Fibroblast of peridontal ligament (primary cell): ENCODE data around the gene ADH4.
"Not testable (repeated sequence)": the region's sequence is repeated elsewhere in the genome, so short reads cannot be mapped to it uniquely, and the experiment has no call there.

Source experiments
- DNase-seq: peaks from one replicate; pipeline ENCODE4 v3.0.0-alpha.2; 2010; ENCODE audit errors: extremely low read depth

Gene ADH4

DNA sequence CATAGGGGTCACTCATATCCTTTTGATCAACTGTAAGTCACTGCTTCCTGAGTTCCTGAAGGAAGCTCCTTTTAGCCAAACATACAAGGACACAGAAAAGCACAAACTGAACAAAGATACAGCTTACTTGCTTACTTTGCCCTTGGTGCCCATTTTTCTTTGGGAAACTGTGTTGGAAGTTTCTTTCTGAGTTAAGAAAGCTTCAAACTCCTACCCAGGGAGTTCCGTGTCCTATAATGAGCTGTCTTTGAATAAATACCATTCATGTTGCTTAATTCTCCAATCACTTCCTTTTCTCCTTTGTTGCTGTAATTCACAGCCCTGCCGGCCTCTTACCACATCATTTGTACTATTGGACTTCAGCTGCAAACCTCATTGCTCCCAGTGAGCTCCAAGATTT lies at the start of gene ADH4:
ADH4 (minus strand) TSS at position 228 of the 400 bp plus-strand sequence; CDS start at position 153, 75 bp downstream.
- peak; percentile 26 for DNase-seq

DNA sequence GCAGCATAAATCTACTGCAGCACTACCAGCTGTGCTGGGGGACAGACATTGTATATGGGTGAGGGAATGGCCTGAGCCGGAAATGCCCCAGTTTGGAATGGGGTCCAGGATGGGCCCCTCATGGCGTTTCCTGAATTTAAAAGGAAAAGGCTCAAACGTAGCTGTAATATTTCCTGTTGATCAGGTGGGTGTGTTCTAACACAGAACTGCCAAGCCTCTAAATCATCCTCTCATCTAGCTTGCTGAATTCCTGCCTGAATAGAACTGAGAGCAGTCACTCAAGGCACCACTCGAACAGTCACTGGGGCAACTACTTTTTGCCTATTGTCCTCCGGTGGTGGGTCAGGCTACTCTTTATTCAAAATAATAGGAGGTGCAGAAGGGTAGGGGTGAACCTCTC lies 46.2 kb upstream of the ADH4 start:
- no peak for DNase-seq

DNA sequence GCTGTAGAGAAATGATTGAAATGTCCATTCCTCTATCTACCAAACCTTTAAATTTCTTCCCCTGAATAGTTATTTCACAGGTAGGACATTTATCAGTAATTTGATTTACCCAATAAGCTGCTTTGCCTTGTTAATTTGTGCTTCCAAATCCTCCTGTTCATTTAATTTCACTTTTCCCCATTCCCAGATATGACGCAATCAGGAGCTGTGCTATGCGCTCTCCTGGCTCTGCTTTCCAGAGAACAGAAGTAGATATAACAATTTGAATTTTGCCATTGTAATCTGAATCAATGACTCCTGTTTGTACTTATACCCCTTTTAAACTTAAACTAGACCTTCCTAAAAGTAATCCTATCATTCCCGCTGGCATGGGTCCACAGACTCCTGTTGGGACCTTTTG lies 45.8 kb upstream of the ADH4 start:
- not testable (repeated sequence) for DNase-seq

DNA sequence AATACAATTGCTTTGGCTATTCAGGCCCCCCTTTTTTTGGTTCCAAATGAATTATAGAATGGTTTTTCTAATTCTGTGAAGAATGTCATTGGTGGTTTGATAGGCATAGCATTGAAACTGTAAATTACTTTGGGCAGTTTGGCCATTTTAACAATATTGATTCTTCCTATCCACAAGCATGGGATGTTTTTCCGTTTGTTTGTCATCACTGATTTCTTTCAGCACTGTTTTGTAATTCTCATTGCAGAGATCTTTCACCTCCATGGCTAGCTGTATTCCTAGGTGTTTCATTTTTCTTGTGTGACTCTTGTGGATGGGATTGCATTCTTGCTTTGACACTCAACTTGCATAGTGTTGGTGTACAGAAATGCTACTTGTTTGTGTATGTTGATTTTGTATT lies 41.9 kb upstream of the ADH4 start:
- no peak for DNase-seq

- no peak for DNase-seq
These were observed 41.5 kb upstream of the ADH4 start for GRCh38 chr4:99185581-99185980.

GRCh38 chr4:99180382-99181070 lies 36.4 kb upstream of the ADH4 start:
- peak; percentile 77 for DNase-seq

DNA sequence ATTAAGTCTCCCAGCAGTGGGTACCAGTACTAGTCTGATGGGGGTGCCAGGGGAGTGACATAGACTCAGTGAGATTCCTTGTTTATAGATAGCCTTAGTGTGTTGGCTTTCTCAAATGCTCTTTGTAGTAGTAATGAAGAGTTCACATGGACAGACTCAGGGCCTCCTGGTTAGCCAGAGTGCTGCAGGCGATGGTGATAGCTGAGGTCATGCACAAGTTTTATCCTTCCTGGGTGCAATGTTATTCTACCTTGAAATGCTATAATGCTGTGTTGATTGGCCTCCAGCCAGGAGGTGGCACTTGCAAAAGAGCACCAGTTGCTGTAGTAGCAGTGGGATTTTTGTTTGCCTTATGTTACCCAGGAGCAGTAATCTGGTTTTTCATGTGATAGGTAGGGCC lies 35.5 kb upstream of the ADH4 start:
- DNase-seq = no peak

- DNase-seq = no peak
These were observed 35.1 kb upstream of the ADH4 start for GRCh38 chr4:99179178-99179577.

- DNase-seq = no peak
These were observed 22.4 kb upstream of the ADH4 start for GRCh38 chr4:99166544-99166943.

DNA sequence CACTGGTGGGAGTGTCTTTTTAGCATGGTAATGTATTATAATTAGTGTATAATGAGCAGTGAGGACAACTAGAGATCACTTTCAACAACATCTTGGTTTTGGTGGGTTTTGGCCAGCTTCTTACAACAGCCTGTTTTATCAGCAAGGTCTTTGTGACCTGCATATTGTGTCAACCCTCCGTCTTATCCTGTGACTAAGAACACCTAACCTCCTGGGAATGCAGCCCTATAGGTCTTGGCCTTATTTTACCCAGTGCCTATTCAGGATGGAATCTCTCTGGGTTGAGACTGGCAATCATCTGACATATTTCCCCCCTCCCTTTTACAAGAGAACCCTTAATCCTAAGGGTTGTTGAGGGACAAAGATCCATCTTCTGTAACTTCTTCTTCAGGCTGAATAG lies 21.9 kb upstream of the ADH4 start:
- no peak for DNase-seq

- no peak for DNase-seq
These were observed 17.4 kb upstream of the ADH4 start for GRCh38 chr4:99161373-99162099.

GRCh38 chr4:99159699-99160098 lies 15.6 kb upstream of the ADH4 start:
- DNase-seq = no peak

- DNase-seq = no peak
These were observed 13.4 kb upstream of the ADH4 start for GRCh38 chr4:99157478-99157935.

- no peak for DNase-seq
These were observed 12.9 kb upstream of the ADH4 start for GRCh38 chr4:99156992-99157391.

GRCh38 chr4:99154658-99155342 lies 10.7 kb upstream of the ADH4 start:
- DNase-seq = no peak

GRCh38 chr4:99151995-99152394 lies 7.9 kb upstream of the ADH4 start:
- DNase-seq = no peak

DNA sequence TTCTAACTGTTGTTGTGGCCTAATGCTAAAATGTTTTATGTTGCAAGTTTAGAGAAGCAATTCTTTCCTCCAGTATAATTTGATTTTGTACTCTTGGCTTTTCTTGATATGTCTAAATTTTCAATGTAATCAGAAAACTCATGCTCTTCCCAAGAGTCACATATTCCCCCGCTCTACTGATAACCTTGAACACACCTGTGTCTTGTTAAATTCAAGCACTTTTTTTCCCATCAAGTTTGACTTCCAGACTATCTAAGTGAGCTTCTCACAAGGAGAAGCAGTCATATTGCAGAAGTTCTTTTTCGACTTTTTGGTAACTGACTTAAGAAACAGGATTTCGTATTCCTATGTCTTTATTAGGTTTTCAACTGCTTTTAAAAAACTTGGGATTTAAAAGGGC lies 7.4 kb upstream of the ADH4 start:
- DNase-seq = no peak

- peak; percentile 38 for DNase-seq
These were observed 5.4 kb upstream of the ADH4 start for GRCh38 chr4:99149426-99150019.

DNA sequence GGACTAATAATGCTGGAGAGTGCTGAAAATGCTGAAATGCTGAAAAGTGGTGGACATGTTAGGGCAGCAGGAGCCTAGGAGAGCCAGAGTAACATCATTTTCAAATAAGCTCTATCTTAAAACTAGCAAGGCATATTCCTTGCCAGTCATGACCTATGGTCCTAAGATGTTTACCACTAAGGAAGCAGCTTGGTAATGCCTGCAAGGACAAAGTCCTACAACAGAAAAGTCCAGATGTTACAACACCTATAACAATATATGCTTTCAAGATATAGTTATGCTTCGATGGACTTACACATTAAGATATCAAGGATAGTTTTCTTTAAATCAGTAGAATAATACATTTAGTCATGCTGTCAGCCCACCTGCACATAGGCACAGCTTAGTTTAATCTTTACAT lies 4.5 kb upstream of the ADH4 start:
- no peak for DNase-seq

- no peak for DNase-seq
These were observed 490 bp upstream of the ADH4 start for GRCh38 chr4:99144587-99144986.

- no peak for DNase-seq
These were observed 7.8 kb downstream of the ADH4 start for GRCh38 chr4:99136329-99136728.

DNA sequence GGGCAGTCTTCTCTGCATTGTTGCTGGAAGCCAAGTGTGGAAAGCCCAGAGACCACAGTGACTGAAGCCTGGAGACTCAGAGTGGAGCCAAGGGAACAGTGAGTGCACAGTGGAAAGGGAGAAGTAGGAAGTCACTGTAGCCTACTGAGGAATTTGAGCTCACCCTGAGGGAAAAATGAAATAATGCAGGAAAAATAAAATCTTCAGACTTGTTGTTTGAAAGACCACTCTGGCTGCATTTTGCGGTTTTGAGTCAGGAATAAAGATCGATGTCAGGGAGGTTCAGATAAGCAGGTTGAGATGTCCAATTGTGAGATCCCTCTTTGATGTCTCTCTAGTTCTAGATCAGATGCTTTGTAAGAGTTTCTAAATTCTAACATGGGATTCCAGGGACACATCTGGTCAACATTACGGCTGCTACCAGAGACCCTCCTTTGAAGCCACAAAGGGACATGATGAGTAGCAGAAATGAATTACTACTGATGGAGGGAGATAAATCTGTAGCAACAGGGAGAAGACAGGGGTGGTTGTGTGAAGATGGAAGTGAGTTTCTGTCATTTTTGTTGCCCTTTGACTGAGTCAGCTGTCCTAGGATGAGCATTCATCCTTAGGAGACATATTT lies 8.4 kb downstream of the ADH4 start:
- DNase-seq = no peak
